Psoas muscle (tissue), 8 donors: ENCODE results near the gene ANTXR1. TPM values are rescaled to one million over a fixed set of nuclear protein-coding genes. Genes with fewer than 3 reads are reported as not detected.

Source experiments
- ATAC-seq, 4 donors: fragments of 200-7000 bp; cut with Tn5 transposase; one replicate each; pipeline ENCODE4 v1.9.1; 2020; ENCODE audit warnings: moderate library complexity in 3 of 4, mild to moderate bottlenecking in 2 of 4
- DNase-seq, 2 donors: peaks; one replicate each; pipeline ENCODE4 v3.0.0-alpha.2; 2020
- H3K27ac ChIP-seq: fragments of 200-600 bp; one replicate; pipeline ENCODE4 v1.8.0; 2022
- H3K27me3 ChIP-seq, 3 donors: fragments of 200-600 bp in 1 of 3; one replicate each; pipeline versions ENCODE4 v1.6.1 to v1.8.0; 2013 to 2022; ENCODE audit warnings: low read length in 2 of 3, mild to moderate bottlenecking in 2 of 3, moderate library complexity in 1 of 3; ENCODE audit not compliant: insufficient read depth in 3 of 3
- H3K36me3 ChIP-seq, 2 donors: fragments of 200-600 bp in 1 of 2; one replicate each; pipeline versions ENCODE4 v1.6.1 to v1.8.0; 2013 to 2022; ENCODE audit warnings: low read depth in 1 of 2, mild to moderate bottlenecking in 1 of 2, moderate library complexity in 1 of 2; ENCODE audit not compliant: insufficient read depth in 1 of 2
- H3K4me1 ChIP-seq: fragments of 200-600 bp; one replicate; pipeline ENCODE4 v1.8.0; 2022
- H3K4me3 ChIP-seq: fragments of 200-600 bp; one replicate; pipeline ENCODE4 v1.8.0; 2022; ENCODE audit warnings: mild to moderate bottlenecking
- H3K9me3 ChIP-seq: fragments of 200-600 bp; one replicate; pipeline ENCODE4 v1.8.0; 2022
- CTCF ChIP-seq: fragments of 200-600 bp; IDR thresholded peaks from one replicate; pipeline ENCODE4 v1.8.0; 2022; ENCODE audit warnings: antibody characterized with exemption
- WGBS, 3 donors: extraction: QIAGEN DNeasy Blood & Tissue Kit; methylation state at CpG; one replicate each; pipeline versions ENCODE4 v1.1.6 to v1.1.7; 2013; 5-methylcytosine and 5-hydroxymethylcytosine counted together
- intact Hi-C, 2 donors: fragments of 100-400 bp; cut with DNase I; formaldehyde crosslinking; loops; one replicate each; pipeline versions ENCODE4 v1.11.0 to v1.14.2; 2022
- polyA plus RNA-seq, 3 donors: library from polyadenylated mRNA; stranded (reverse); fragments of 200-250 nt; gene quantifications; one replicate each; pipeline ENCODE4 v1.2.3, GENCODE V29; 2013
- total RNA-seq, 4 donors: library from RNA; stranded (reverse); fragmentation: NEBNext Ultra II Directional in 2 of 4; extraction: Animal tissue kit (Norgen Biotek cat#: 25700) in 2 of 4; gene quantifications; one replicate each; pipeline versions ENCODE4 v1.2.1 to v1.2.4, GENCODE V29; 2021 to 2023
- donor health status: healthy with polysubstance abuse.
- donor health status: DM: no; HTN: no; CAD: no; lungs with moderate emphysema.
- donor health status: Bipolar disorder and iron deficiency.
- donor health status: healthy.
- donor health status: DM: yes; HTN: yes; CAD: no.
- donor health status: DM: no; HTN: no; CAD: no.
- donor health status: DM: no; HTN: no; CAD: no.
- donor health status: DM: yes; HTN: yes; CAD: no.

The ANTXR1 gene
- total and polyA plus RNA-seq, 7 donors, result 3.7 to 24.3 (median 10.9) TPM

GRCh38 chr2:69242651-69243051, 229.7 kb downstream of the ANTXR1 start:
- Histone ChIP-seq H3K27me3 (no peaks in the 10 kb centered on the region), H3K9me3 (no peaks in the 10 kb centered on the region), H3K27ac (no peak overlapping the region), H3K4me1 (no peaks in the 10 kb centered on the region), H3K4me3 (no peak overlapping the region), H3K36me3 (peaks cover 3 to 9% of the 10 kb centered on the region in 2 donors)
- intact Hi-C loops, result no loop called here
- no peak for TF ChIP-seq CTCF
- no peak for DNase-seq
- ATAC-seq, result peak in 3 of 4 donors; percentile 57 to 90 (median 60)
- 16 to 22% (median 18%) methylated on average over 7 of the region's 7 CpGs for WGBS, 3 donors

GRCh38 chr2:69243652-69244051, 230.7 kb downstream of the ANTXR1 start:
- H3K9me3 ChIP-seq, result no peaks in the 10 kb centered on the region
- TF ChIP-seq CTCF, result no peak
- no peaks in the 10 kb centered on the region for H3K4me1 ChIP-seq
- no peak overlapping the region for H3K27ac ChIP-seq
- ATAC-seq (no peak), DNase-seq (no peak)
- H3K36me3 ChIP-seq, result peaks cover 3 to 9% of the 10 kb centered on the region in 2 donors
- 88 to 93% (median 92%) methylated on average over 4 of the region's 4 CpGs for WGBS, 3 donors
- H3K4me3 ChIP-seq, result no peak overlapping the region
- no peaks in the 10 kb centered on the region for H3K27me3 ChIP-seq
- intact Hi-C loops, result no loop called here

GRCh38 chr2:69244882-69245281, 231.9 kb downstream of the ANTXR1 start:
- no peaks in the 10 kb centered on the region for H3K9me3 ChIP-seq
- H3K27me3 ChIP-seq, result no peaks in the 10 kb centered on the region
- intact Hi-C loops, result no loop called here
- TF ChIP-seq CTCF, result no peak
- no peak for ATAC-seq
- H3K36me3 ChIP-seq, result peaks cover 3 to 9% of the 10 kb centered on the region in 2 donors
- WGBS, 3 donors, result 86 to 95% (median 91%) methylated on average over 6 of the region's 6 CpGs
- no peak for DNase-seq
- no peaks in the 10 kb centered on the region for H3K4me1 ChIP-seq
- no peak overlapping the region for H3K27ac ChIP-seq
- no peak overlapping the region for H3K4me3 ChIP-seq

- H3K4me3 ChIP-seq, result no peak overlapping the region
- H3K27me3 ChIP-seq, result no peaks in the 10 kb centered on the region
- H3K27ac ChIP-seq, result no peak overlapping the region
- H3K4me1 ChIP-seq, result no peaks in the 10 kb centered on the region
- DNase-seq (no peak), ATAC-seq (no peak)
- 93 to 95% (median 94%) methylated on average over 9 of the region's 9 CpGs for WGBS, 3 donors
- intact Hi-C loops, result no loop called here
- TF ChIP-seq CTCF, result no peak
- no peaks in the 10 kb centered on the region for H3K9me3 ChIP-seq
- H3K36me3 ChIP-seq, result peaks cover 3 to 9% of the 10 kb centered on the region in 2 donors
Observed at GRCh38 chr2:69247583-69247982, 234.6 kb downstream of the ANTXR1 start.

GRCh38 chr2:69248232-69248631, 235.3 kb downstream of the ANTXR1 start:
- H3K36me3 ChIP-seq, result peaks cover 3 to 9% of the 10 kb centered on the region in 2 donors
- no peak overlapping the region for H3K4me3 ChIP-seq
- no peak for ATAC-seq
- no peak for TF ChIP-seq CTCF
- intact Hi-C loops, result no loop called here
- H3K4me1 ChIP-seq, result peaks cover under 1% of the 10 kb centered on the region
- H3K9me3 ChIP-seq, result no peaks in the 10 kb centered on the region
- no peaks in the 10 kb centered on the region for H3K27me3 ChIP-seq
- DNase-seq, result no peak
- WGBS, 3 donors, result 83 to 87% (median 85%) methylated on average over 4 of the region's 4 CpGs
- no peak overlapping the region for H3K27ac ChIP-seq
